Tibial nerve (tissue), 4 donors: ENCODE results near the gene INSYN2A. TPM values are rescaled to one million over a fixed set of nuclear protein-coding genes. Genes with fewer than 3 reads are reported as not detected.

Experiments used
- DNase-seq, 2 donors: peaks; one replicate each; pipeline ENCODE4 v3.0.0-alpha.2; 2019; ENCODE audit warnings: low spot score in 2 of 2
- H3K27ac ChIP-seq, 4 donors: fragments of 200-600 bp; sonication (generic) in 3 of 4; one replicate each; pipeline ENCODE4 v1.5.1; 2017 to 2019; ENCODE audit warnings: mild to moderate bottlenecking in 1 of 4
- H3K27me3 ChIP-seq, 2 donors: fragments of 200-600 bp; sonication (generic) in 1 of 2; one replicate each; pipeline versions ENCODE4 v1.5.1 to v1.6.0; 2017 to 2019
- H3K36me3 ChIP-seq, 3 donors: fragments of 200-600 bp; sonication (generic); one replicate each; pipeline ENCODE4 v1.5.1; 2018 to 2019
- H3K4me1 ChIP-seq, 4 donors: fragments of 200-600 bp; sonication (generic) in 3 of 4; one replicate each; pipeline ENCODE4 v1.5.1; 2017 to 2019
- H3K4me3 ChIP-seq, 4 donors: fragments of 200-600 bp; sonication (generic) in 3 of 4; one replicate each; pipeline ENCODE4 v1.5.1; 2017 to 2019; ENCODE audit warnings: mild to moderate bottlenecking in 1 of 4, moderate library complexity in 1 of 4
- H3K9me3 ChIP-seq, 4 donors: fragments of 200-600 bp; sonication (generic) in 3 of 4; one replicate each; pipeline ENCODE4 v1.5.1; 2017 to 2019
- EP300 ChIP-seq, 2 donors: sonication (generic); formaldehyde crosslinking; IDR thresholded peaks; one replicate each; pipeline ENCODE4 v1.6.1; 2017; ENCODE audit warnings: antibody characterized with exemption in 2 of 2, mild to moderate bottlenecking in 1 of 2
- POLR2A ChIP-seq, 2 donors: fragments of 450-650 bp; IDR thresholded peaks; one replicate each; pipeline ENCODE4 v1.6.1; 2017; ENCODE audit warnings: antibody characterized with exemption in 2 of 2, mild to moderate bottlenecking in 2 of 2, moderate library complexity in 2 of 2
- WGBS, 2 donors: methylation state at CpG; one replicate each; pipeline ENCODE4 v1.1.5; 2018; 5-methylcytosine and 5-hydroxymethylcytosine counted together
- total RNA-seq, 4 donors: library from RNA; depleted of rRNA; stranded (reverse); fragments of >200 nt; gene quantifications; one replicate each; pipeline ENCODE4 v1.1.0, GENCODE V29; 2016
- TF ChIP-seq, protein P1 (sequence below), 5 experiments: fragments of 200-600 bp in 3 of 5; fragments of 450-650 bp in 2 of 5; sonication (generic) in 3 of 5; IDR thresholded peaks; one replicate each; pipeline ENCODE4 v1.5.1; 2016 to 2019; ENCODE audit warnings: antibody characterized with exemption in 5 of 5, mild to moderate bottlenecking in 3 of 5, moderate library complexity in 2 of 5

Gene INSYN2A
- total RNA-seq, 4 donors from 2014 or later, result 0.21 to 0.98 (median 0.30) TPM; not detected in 1

DNA sequence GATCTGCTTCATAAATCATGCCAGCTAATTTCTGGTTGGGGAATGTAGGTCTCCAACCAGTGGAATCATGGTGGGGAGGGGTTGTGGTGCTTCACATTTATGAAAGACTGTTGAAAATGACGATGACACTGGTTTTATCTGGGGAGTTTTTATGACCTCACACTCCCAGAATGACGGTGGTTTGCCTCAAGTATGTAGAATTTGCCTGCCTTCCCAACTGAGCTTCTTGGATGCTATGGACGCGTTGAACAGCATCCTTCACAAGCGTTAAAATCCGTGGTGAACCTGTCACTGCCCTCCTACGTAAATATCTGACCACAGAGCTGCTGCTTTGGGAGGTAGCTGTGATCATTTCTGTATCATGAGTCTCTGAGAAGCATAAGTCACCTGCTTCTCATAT is 3.3 kb downstream of the INSYN2A start:
- 75 to 77% methylated on average over 7 of the region's 7 CpGs for WGBS, 2 donors
- H3K36me3 ChIP-seq, result no peaks in the 10 kb centered on the region
- no peaks in the 10 kb centered on the region for H3K9me3 ChIP-seq
- TF ChIP-seq POLR2A (IDR thresholded peaks at IDR 0.05), result no peak
- TF ChIP-seq, protein P1, sequence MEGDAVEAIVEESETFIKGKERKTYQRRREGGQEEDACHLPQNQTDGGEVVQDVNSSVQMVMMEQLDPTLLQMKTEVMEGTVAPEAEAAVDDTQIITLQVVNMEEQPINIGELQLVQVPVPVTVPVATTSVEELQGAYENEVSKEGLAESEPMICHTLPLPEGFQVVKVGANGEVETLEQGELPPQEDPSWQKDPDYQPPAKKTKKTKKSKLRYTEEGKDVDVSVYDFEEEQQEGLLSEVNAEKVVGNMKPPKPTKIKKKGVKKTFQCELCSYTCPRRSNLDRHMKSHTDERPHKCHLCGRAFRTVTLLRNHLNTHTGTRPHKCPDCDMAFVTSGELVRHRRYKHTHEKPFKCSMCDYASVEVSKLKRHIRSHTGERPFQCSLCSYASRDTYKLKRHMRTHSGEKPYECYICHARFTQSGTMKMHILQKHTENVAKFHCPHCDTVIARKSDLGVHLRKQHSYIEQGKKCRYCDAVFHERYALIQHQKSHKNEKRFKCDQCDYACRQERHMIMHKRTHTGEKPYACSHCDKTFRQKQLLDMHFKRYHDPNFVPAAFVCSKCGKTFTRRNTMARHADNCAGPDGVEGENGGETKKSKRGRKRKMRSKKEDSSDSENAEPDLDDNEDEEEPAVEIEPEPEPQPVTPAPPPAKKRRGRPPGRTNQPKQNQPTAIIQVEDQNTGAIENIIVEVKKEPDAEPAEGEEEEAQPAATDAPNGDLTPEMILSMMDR (IDR thresholded peaks at IDR 0.05), result no peak
- no peak for TF ChIP-seq EP300 (IDR thresholded peaks at IDR 0.05)
- no peak for DNase-seq
- H3K27me3 ChIP-seq, result peaks cover 0 to 6% of the 10 kb centered on the region in 2 donors
- H3K4me1 ChIP-seq, result peaks cover 0 to 20% (median 10%) of the 10 kb centered on the region in 4 donors
- H3K4me3 ChIP-seq, result no peak overlapping the region
- no peak overlapping the region for H3K27ac ChIP-seq

DNA sequence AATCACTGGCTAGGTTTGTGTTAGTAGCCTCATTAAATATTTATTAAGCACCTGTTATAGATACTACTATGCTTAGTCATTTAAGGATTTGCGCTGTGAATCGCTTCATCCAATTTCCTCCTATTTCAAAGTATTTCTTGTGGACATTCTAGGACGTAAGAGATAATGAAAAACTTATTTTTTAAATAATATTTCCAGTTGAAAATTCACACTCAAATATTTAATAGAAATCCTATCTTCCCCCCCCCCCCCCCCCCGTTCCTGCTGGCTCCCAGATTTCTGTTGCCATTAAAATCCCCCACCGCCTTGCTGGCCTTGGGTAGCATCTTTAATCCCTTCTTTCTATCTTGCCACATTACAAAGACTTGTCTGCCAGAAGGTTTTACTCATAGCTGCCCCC is 6.0 kb downstream of the INSYN2A start:
- Histone ChIP-seq H3K36me3 (no peaks in the 10 kb centered on the region), H3K27me3 (peaks cover 0 to 6% of the 10 kb centered on the region in 2 donors), H3K4me1 (peaks cover 0 to 21% (median 6%) of the 10 kb centered on the region in 4 donors), H3K9me3 (no peaks in the 10 kb centered on the region), H3K27ac (no peak overlapping the region), H3K4me3 (no peak overlapping the region)
- WGBS, 2 donors, result 71 to 76% methylated on average over 5 of the region's 5 CpGs
- TF ChIP-seq EP300 (IDR thresholded peaks at IDR 0.05) (no peak), POLR2A (IDR thresholded peaks at IDR 0.05) (no peak)
- TF ChIP-seq, protein P1 (IDR thresholded peaks at IDR 0.05), result no peak
- DNase-seq, result no peak

DNA sequence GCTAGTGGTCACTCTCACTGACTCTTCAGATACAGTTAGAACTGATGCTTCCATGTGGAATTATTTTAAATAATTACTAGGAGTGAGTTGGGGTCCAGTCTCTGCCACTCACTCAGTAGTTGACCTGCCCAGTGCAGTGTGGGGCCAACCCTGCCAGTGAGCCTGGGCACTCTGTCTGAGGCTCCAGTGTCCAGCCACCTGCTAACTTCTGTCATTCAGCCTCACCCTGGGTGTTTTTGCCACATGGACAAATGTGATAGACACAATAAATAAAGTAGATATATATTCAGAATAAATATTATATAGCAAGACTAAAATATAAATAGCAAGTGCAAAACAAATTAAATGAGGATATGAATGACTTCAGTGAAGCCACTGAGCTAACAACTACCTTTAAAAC is 7.2 kb downstream of the INSYN2A start:
- H3K27me3 ChIP-seq, result no peaks in the 10 kb centered on the region
- no peak overlapping the region for H3K27ac ChIP-seq
- DNase-seq, result no peak
- no peak overlapping the region for H3K4me3 ChIP-seq
- no peak for TF ChIP-seq POLR2A (IDR thresholded peaks at IDR 0.05)
- TF ChIP-seq, protein P1 (IDR thresholded peaks at IDR 0.05), result no peak
- no peak for TF ChIP-seq EP300 (IDR thresholded peaks at IDR 0.05)
- peaks cover 0 to 8% (median 0%) of the 10 kb centered on the region in 4 donors for H3K4me1 ChIP-seq
- no peaks in the 10 kb centered on the region for H3K36me3 ChIP-seq
- no peaks in the 10 kb centered on the region for H3K9me3 ChIP-seq

DNA sequence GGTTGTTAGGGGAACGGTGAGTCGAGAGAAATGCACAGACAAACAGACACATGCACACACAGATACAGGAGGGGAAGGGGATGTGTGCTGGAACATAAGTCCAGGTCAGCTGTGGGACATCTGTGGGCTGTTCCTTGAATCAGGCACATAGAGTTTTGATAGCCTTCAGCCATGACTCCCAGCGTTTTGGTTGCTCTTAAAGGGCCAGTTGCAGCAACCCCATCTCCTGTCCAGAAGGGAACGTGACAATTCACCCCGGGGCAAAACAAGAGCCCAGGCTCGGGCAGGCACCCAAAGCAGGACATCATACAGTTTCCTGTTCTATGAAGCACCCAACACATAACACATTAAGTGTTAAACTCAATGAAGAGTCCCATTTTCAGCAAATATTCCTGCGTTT is 9.6 kb downstream of the INSYN2A start:
- TF ChIP-seq POLR2A (IDR thresholded peaks at IDR 0.05) (no peak), EP300 (IDR thresholded peaks at IDR 0.05) (no peak)
- TF ChIP-seq, protein P1 (IDR thresholded peaks at IDR 0.05), result no peak
- Histone ChIP-seq H3K9me3 (no peaks in the 10 kb centered on the region), H3K4me1 (peaks cover 0 to 5% (median 0%) of the 10 kb centered on the region in 4 donors), H3K27ac (no peak overlapping the region), H3K27me3 (no peaks in the 10 kb centered on the region), H3K36me3 (no peaks in the 10 kb centered on the region), H3K4me3 (no peak overlapping the region)
- WGBS, 2 donors, result 57 to 63% methylated on average over 7 of the region's 7 CpGs
- DNase-seq, result no peak

DNA sequence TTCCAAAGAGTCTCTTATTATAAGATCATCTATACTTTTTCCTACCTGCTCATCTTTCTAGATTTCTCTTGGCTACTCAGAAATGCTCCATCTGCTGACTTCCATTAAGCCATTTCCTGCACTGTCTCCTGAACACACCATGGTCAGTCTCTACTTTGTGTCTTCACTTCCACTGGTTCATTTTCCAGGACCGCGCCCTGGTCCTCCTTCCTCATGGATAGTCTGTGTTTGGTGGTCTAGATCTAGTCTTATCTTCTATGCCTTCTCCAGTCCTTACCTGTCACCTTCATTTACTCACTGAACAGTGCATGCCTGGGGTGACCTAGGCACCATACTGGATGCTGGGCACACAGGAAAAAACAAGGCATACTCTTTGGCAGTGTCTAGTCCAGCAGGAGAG is 11.8 kb downstream of the INSYN2A start:
- Histone ChIP-seq H3K36me3 (no peaks in the 10 kb centered on the region), H3K27me3 (no peaks in the 10 kb centered on the region), H3K4me3 (no peak overlapping the region), H3K4me1 (peaks cover 0 to 5% (median 0%) of the 10 kb centered on the region in 4 donors), H3K27ac (no peak overlapping the region), H3K9me3 (no peaks in the 10 kb centered on the region)
- 97 to 98% methylated on average over 2 of the region's 2 CpGs for WGBS, 2 donors
- TF ChIP-seq POLR2A (IDR thresholded peaks at IDR 0.05), result no peak
- TF ChIP-seq EP300 (IDR thresholded peaks at IDR 0.05), result no peak
- TF ChIP-seq, protein P1 (IDR thresholded peaks at IDR 0.05), result no peak
- DNase-seq, result no peak
